ENCODE results near the gene AP2A1. TPM values are rescaled to one million over a fixed set of nuclear protein-coding genes. Genes with fewer than 3 reads are reported as not detected.

AP2A1 gene
- total and polyA plus RNA-seq, 3 donors from 2014 or later: 226 to 358 (median 301) TPM

DNA sequence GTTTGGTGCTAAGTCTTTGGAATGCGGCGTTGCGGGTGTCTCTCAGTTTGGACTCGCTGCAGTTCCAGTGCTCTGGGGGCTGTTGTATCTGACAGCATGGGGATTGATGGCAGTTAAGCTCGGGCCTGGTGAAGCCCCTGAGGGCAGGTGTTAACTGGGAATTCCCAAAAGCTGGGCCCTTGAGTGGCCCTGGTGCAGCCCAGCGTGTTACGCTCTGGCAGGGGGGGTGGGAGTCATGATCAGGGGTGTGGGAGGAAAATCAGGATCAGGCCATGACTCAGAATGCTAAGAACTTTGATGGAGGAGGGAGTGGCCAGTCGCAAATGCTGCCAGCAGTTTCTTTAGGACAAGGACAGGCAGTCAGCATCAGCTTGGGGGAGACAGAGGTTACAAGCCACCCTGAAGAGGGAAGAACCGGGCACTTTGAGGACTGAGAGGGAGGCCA lies 19.6 kb downstream of the AP2A1 start:
- no peaks in the 10 kb centered on the region for H3K36me3 ChIP-seq (ENCODE audit: low read depth, missing control alignments)
- 57 to 59% methylated on average over 9 of the region's 9 CpGs for WGBS, 2 donors
- no peaks in the 10 kb centered on the region for H3K27me3 ChIP-seq
- no peak overlapping the region for H3K4me3 ChIP-seq
- H3K27ac ChIP-seq: peak overlapping the region in 1 of 2 donors; percentile 76
- peaks cover 44% of the 10 kb centered on the region for H3K4me1 ChIP-seq
- H3K9me3 ChIP-seq: no peaks in the 10 kb centered on the region
- DNase-seq: peak; percentile 77
- TF ChIP-seq, protein P1, sequence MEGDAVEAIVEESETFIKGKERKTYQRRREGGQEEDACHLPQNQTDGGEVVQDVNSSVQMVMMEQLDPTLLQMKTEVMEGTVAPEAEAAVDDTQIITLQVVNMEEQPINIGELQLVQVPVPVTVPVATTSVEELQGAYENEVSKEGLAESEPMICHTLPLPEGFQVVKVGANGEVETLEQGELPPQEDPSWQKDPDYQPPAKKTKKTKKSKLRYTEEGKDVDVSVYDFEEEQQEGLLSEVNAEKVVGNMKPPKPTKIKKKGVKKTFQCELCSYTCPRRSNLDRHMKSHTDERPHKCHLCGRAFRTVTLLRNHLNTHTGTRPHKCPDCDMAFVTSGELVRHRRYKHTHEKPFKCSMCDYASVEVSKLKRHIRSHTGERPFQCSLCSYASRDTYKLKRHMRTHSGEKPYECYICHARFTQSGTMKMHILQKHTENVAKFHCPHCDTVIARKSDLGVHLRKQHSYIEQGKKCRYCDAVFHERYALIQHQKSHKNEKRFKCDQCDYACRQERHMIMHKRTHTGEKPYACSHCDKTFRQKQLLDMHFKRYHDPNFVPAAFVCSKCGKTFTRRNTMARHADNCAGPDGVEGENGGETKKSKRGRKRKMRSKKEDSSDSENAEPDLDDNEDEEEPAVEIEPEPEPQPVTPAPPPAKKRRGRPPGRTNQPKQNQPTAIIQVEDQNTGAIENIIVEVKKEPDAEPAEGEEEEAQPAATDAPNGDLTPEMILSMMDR (IDR thresholded peaks at IDR 0.05): no peak
- intact Hi-C loops (cut with DNase I; ENCODE audit: low total_unique reads): no loop called here

- Histone ChIP-seq H3K27me3 (no peaks in the 10 kb centered on the region), H3K27ac (peak overlapping the region; percentile 59 to 76), H3K4me1 (peaks cover 50% of the 10 kb centered on the region), H3K4me3 (no peak overlapping the region), H3K9me3 (no peaks in the 10 kb centered on the region), H3K36me3 (ENCODE audit: low read depth, missing control alignments) (no peaks in the 10 kb centered on the region)
- intact Hi-C loops (cut with DNase I; ENCODE audit: low total_unique reads): no loop called here
- DNase-seq: no peak
- TF ChIP-seq, protein P1 (IDR thresholded peaks at IDR 0.05): no peak
- no peak for TF ChIP-seq POLR2A (IDR thresholded peaks at IDR 0.05)
- 59 to 82% methylated on average over 5 of the region's 5 CpGs for WGBS, 2 donors
Measured at GRCh38 chr19:49787746-49788145, 20.9 kb downstream of the AP2A1 start.

GRCh38 chr19:49788857-49789256 lies 22.1 kb downstream of the AP2A1 start:
- intact Hi-C loops (cut with DNase I; ENCODE audit: low total_unique reads): no loop called here
- H3K27me3 ChIP-seq: no peaks in the 10 kb centered on the region
- H3K36me3 ChIP-seq (ENCODE audit: low read depth, missing control alignments): no peaks in the 10 kb centered on the region
- H3K4me1 ChIP-seq: peaks cover 50% of the 10 kb centered on the region
- no peak for DNase-seq
- TF ChIP-seq, protein P1 (IDR thresholded peaks at IDR 0.05): no peak
- TF ChIP-seq POLR2A (IDR thresholded peaks at IDR 0.05): no peak
- WGBS, 2 donors: 78 to 88% methylated on average over 3 to 10 of the region's 10 CpGs
- no peak overlapping the region for H3K4me3 ChIP-seq
- H3K27ac ChIP-seq: peak overlapping the region; percentile 24 to 76
- no peaks in the 10 kb centered on the region for H3K9me3 ChIP-seq

- Histone ChIP-seq H3K27ac (peak overlapping the region; percentile 76 to 91), H3K4me1 (peaks cover 50% of the 10 kb centered on the region), H3K27me3 (no peaks in the 10 kb centered on the region), H3K36me3 (ENCODE audit: low read depth, missing control alignments) (no peaks in the 10 kb centered on the region), H3K9me3 (no peaks in the 10 kb centered on the region), H3K4me3 (no peak overlapping the region)
- WGBS, 2 donors: 19 to 35% methylated on average over 9 of the region's 9 CpGs
- intact Hi-C loops (cut with DNase I; ENCODE audit: low total_unique reads): no loop called here
- DNase-seq: peak; percentile 94
- no peak for TF ChIP-seq POLR2A (IDR thresholded peaks at IDR 0.05)
- TF ChIP-seq, protein P1 (IDR thresholded peaks at IDR 0.05): no peak
Measured at GRCh38 chr19:49790866-49791265, 24.1 kb downstream of the AP2A1 start.

GRCh38 chr19:49791776-49792445 lies 25.1 kb downstream of the AP2A1 start:
- TF ChIP-seq POLR2A (IDR thresholded peaks at IDR 0.05): no peak
- TF ChIP-seq, protein P1 (IDR thresholded peaks at IDR 0.05): no peak
- H3K4me1 ChIP-seq: peaks cover 42% of the 10 kb centered on the region
- no peak for DNase-seq

More at GRCh38 chr19:49791776-49792445, 25.1 kb downstream of the AP2A1 start:
- WGBS, 2 donors: 76 to 86% methylated on average over 13 to 24 of the region's 26 CpGs
- Histone ChIP-seq H3K9me3 (no peaks in the 10 kb centered on the region), H3K4me3 (no peak overlapping the region), H3K36me3 (ENCODE audit: low read depth, missing control alignments) (no peaks in the 10 kb centered on the region), H3K27ac (peak overlapping the region; percentile 76 to 83), H3K27me3 (no peaks in the 10 kb centered on the region)
- intact Hi-C loops (cut with DNase I; ENCODE audit: low total_unique reads): no loop called here
